ENCODE data around the gene PLRG1.

- TF ChIP-seq CTCF (IDR thresholded peaks at IDR 0.05) (no peak), POLR2A (IDR thresholded peaks at IDR 0.05) (no peak)
Observed at GRCh38 chr4:154485127-154485773, 65.0 kb downstream of the PLRG1 start.

All from esophagus squamous epithelium (tissue), 4 donors.